Measurements from ENCODE around the gene SP140. TPM values are rescaled to one million over a fixed set of nuclear protein-coding genes. Genes with fewer than 3 reads are reported as not detected.

SP140 gene
- total RNA-seq, 1 experiment from 2014 or later: 2.6 TPM

GRCh38 chr2:230356084-230356483, 130.5 kb downstream of the SP140 start:
- ATAC-seq: no peak
- no TSS peak for BruUV-seq (replicated peaks)
- H3K9ac ChIP-seq (ENCODE audit: low read length): no peak overlapping the region
- H3K4me1 ChIP-seq (ENCODE audit: control insufficient read depth in 1 of 2, insufficient read depth in 2 of 2, low read length in 2 of 2): no peaks in the 10 kb centered on the region
- CTCF ChIA-PET: no interaction called here
- peaks cover 0 to 9% of the 10 kb centered on the region in 2 experiments; a peak in 1 of 4 replicates for H3K36me3 ChIP-seq (ENCODE audit: control insufficient read depth in 1 of 2, insufficient read depth in 2 of 2, low read length in 2 of 2)
- POLR2A ChIA-PET: no interaction called here
- RAD21 ChIA-PET (ENCODE audit: low non-redundant PET in 1 of 2, low total read pairs in 2 of 2, uncharacterized antibody in 2 of 2, unreplicated experiment in 2 of 2): no interaction called here
- no peak for DNase-seq (ENCODE audit: low read depth, low spot score)
- no peak overlapping the region for H3K4me2 ChIP-seq (ENCODE audit: low read length)
- H3K4me3 ChIP-seq (replicated peaks in 1 of 2; ENCODE audit: low read depth in 1 of 2, low read length in 2 of 2): no peak overlapping the region
- intact Hi-C loops (cut with micrococcal nuclease): no loop called here
- H3K27me3 ChIP-seq (ENCODE audit: insufficient read depth, low read length): no peaks in the 10 kb centered on the region
- no peak overlapping the region for H2AFZ ChIP-seq (ENCODE audit: low read depth, low read length, poor library complexity, severe bottlenecking)
- H3K79me2 ChIP-seq (ENCODE audit: insufficient read depth, low read length): peaks cover 10% of the 10 kb centered on the region
- no peaks in the 10 kb centered on the region for H4K20me1 ChIP-seq (ENCODE audit: insufficient read depth)
- TF ChIP-seq ATF3 (IDR thresholded peaks at IDR 0.05) (no peak), POLR2A (IDR thresholded peaks at IDR 0.05; ENCODE audit: borderline replicate concordance, extremely low read depth, insufficient read depth, insufficient read length) (no peak), ZBTB33 (IDR thresholded peaks at IDR 0.05; ENCODE audit: extremely low read depth, insufficient replicate concordance, low read length) (no peak), EZH2phosphoT487 (IDR thresholded peaks at IDR 0.05; ENCODE audit: borderline replicate concordance) (no peak), CTCF (IDR thresholded peaks at IDR 0.05 in 2 of 3, conservative IDR thresholded peaks at IDR 0.05 in 1 of 3; ENCODE audit: borderline replicate concordance in 1 of 3, insufficient read depth in 1 of 3, low read depth in 2 of 3, low read length in 2 of 3) (no peak), MAX (IDR thresholded peaks at IDR 0.05) (no peak), ZFX (IDR thresholded peaks at IDR 0.05) (no peak), POLR2AphosphoS5 (IDR thresholded peaks at IDR 0.05; ENCODE audit: low read depth, low read length) (no peak), REST (IDR thresholded peaks at IDR 0.05; ENCODE audit: low read depth) (no peak), CEBPB (IDR thresholded peaks at IDR 0.05; ENCODE audit: low read depth) (no peak), SIN3A (IDR thresholded peaks at IDR 0.05; ENCODE audit: low read depth) (no peak), RAD21 (IDR thresholded peaks at IDR 0.05; ENCODE audit: low read depth) (no peak), CBX3 (IDR thresholded peaks at IDR 0.05; ENCODE audit: low read depth) (no peak), SRF (IDR thresholded peaks at IDR 0.05; ENCODE audit: low read depth) (no peak), EGR1 (IDR thresholded peaks at IDR 0.05; ENCODE audit: low read depth) (no peak), JUND (IDR thresholded peaks at IDR 0.05) (no peak), TCF7L2 (IDR thresholded peaks at IDR 0.05; ENCODE audit: borderline replicate concordance, extremely low read depth, insufficient read depth, insufficient read length) (no peak), EZH2 (IDR thresholded peaks at IDR 0.05) (no peak), ZNF274 (IDR thresholded peaks at IDR 0.05; ENCODE audit: low read depth, low read length) (no peak)
- no peak overlapping the region for H3K27ac ChIP-seq (ENCODE audit: low read depth, low read length)
- H3K9me2 ChIP-seq (ENCODE audit: insufficient read depth): no peaks in the 10 kb centered on the region
- no peaks in the 10 kb centered on the region for H3K9me3 ChIP-seq (ENCODE audit: control insufficient read depth in 1 of 2, insufficient read depth in 1 of 2, low read depth in 1 of 2, low read length in 2 of 2)
